ENCODE measurements around the gene FANCC. TPM values are rescaled to one million over a fixed set of nuclear protein-coding genes. Genes with fewer than 3 reads are reported as not detected.

The FANCC gene
- polyA plus RNA-seq, 1 of the 3 experiments (the other 2 are of a cell fraction), result 3.5 TPM

DNA sequence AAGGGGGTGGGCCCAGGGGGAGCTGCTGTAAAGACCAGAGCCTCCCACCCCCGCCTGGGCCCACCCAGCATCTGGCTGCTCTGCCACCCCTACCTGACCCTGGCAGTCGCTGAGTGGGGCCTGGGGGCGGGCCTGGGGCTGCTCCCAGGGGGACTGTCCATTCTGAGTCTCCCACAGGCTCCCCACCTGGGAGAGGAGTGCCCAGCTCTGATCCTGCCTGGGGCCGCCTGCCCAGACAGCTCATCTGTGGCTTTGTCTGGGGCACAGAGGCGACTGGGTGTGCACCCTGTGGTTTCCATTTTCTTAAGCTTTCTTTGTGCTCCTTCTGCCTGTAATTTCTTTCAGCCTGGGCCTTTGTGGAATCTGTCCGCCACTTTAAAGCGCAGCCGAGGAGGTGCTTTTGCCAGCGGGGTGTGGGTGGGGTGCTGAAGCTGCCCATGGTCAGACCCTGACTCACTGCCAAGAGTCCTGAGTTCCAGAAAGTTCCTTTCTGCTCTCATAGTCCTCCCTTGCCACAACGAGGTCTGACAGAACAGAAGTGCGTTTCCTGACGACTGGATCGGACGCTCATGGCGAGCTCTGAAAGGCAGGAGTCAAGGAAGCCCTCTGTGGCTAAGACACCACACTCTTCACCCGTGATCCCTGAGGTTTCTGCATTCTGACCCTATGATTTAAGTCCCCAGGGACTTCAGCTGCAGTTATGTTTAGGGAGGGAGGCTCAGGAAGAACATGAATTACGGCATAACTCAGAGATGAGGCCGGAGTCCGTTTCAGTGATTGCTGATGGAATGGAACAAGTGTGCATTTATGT, 225.0 kb downstream of the FANCC start:
- no peak overlapping the region for H2AFZ ChIP-seq (ENCODE audit: low read depth)
- peak overlapping the region; percentile 20 to 91; a peak in 3 of 4 replicates for H3K27ac ChIP-seq (ENCODE audit: low read depth in 2 of 2, low read length in 1 of 2)

DNA sequence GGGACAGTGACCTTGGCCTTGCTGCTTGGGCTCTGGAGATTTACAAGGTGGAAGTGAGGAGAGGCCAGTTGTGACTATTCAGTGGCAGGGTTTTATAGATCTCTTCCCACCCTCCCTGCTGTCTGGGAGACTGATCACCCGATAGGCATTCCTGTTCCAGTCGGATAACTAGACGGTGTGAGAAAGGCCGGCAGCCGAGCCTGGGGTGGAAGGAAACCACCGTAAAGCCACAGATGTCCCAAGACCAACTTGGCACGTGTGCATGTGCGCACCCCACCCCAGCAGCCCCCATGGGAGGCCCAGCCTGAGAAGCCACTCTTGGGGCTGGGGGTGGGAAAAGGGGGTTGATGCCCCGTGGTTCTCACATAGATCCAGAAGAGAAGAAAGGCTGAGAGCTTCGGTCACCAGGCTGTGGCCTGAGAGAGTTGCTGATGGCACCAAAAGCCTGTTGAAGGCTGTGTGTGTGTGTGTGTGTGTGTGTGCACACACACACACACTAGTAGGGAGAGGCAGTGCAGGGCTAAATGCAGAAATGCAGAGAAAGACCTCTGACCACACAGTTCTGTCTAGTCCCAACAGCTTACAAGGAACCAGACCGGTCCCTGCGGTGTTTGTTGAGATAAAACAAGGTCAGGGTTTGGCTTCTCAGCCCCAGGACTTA, 225.8 kb downstream of the FANCC start:
- H3K9ac ChIP-seq, result no peak overlapping the region
- H3F3A ChIP-seq (replicated peaks; ENCODE audit: insufficient read depth), result no peaks in the 10 kb centered on the region
- peaks cover 3 to 31% of the 10 kb centered on the region in 2 experiments for H3K36me3 ChIP-seq (replicated peaks in 1 of 2; ENCODE audit: control insufficient read depth in 1 of 2, insufficient read depth in 2 of 2, low read length in 1 of 2)
- H3K4me3 ChIP-seq (ENCODE audit: low read depth in 2 of 2, low read length in 1 of 2), result no peak overlapping the region
- peaks cover 11 to 85% of the 10 kb centered on the region in 2 experiments; a peak in 3 of 4 replicates for H3K4me1 ChIP-seq (ENCODE audit: control insufficient read depth in 1 of 2, insufficient read depth in 2 of 2, low read depth in 1 of 2, low read length in 1 of 2)
- no peak overlapping the region for H3K4me2 ChIP-seq
- WGBS (ENCODE audit: low lambda C conversion rate), result 84% methylated on average over 10 of the region's 12 CpGs
- POLR2A ChIA-PET, result interaction anchor here (0.7 to 1.0 kb wide), 2 partner anchors 31 to 36 kb away, joined by 3 to 4 read pairs; no protein-coding TSS in a partner anchor
- H3K27ac ChIP-seq (ENCODE audit: low read depth in 2 of 2, low read length in 1 of 2), result peak overlapping the region; percentile 20 to 91
- no peaks in the 10 kb centered on the region for H3K27me3 ChIP-seq (ENCODE audit: insufficient read depth)
- CTCF ChIA-PET, result interaction anchor here (1.0 to 8.9 kb wide), 4 partner anchors 11 to 410 kb away, joined by 3 to 53 read pairs (median 5); no protein-coding TSS in a partner anchor
- 0 out of 2 replicates have a peak, but pooled peaks cover 5% of the 10 kb centered on the region for H4K20me1 ChIP-seq (ENCODE audit: insufficient read depth)
- no peak for DNase-seq
- no peaks in the 10 kb centered on the region for H3K9me2 ChIP-seq
- H2AFZ ChIP-seq (ENCODE audit: low read depth), result no peak overlapping the region
- H3K79me2 ChIP-seq (ENCODE audit: insufficient read depth), result no peaks in the 10 kb centered on the region
- no peaks in the 10 kb centered on the region for H3K9me3 ChIP-seq
- TF ChIP-seq ELF1 (IDR thresholded peaks at IDR 0.05) (no peak), TEAD4 (IDR thresholded peaks at IDR 0.05; ENCODE audit: borderline replicate concordance, insufficient read depth) (no peak), FOXJ3 (CRISPR knock-in tag; IDR thresholded peaks at IDR 0.05) (no peak), TCF12 (IDR thresholded peaks at IDR 0.05) (no peak), EP300 (IDR thresholded peaks at IDR 0.05; ENCODE audit: borderline replicate concordance in 1 of 2, low read depth in 1 of 2, low read length in 1 of 2) (0 out of 4 replicates have a peak, but pooled peaks of 1 of the 2 experiments have one; percentile 9), MEF2A (IDR thresholded peaks at IDR 0.05; ENCODE audit: borderline replicate concordance, low read depth) (no peak), POLR2AphosphoS5 (IDR thresholded peaks at IDR 0.05; ENCODE audit: low read depth, low read length) (peak; percentile 8; the same call in 1 of the 2 replicates), EZH2phosphoT487 (IDR thresholded peaks at IDR 0.05; ENCODE audit: borderline replicate concordance, low read depth) (no peak), NRF1 (IDR thresholded peaks at IDR 0.05; ENCODE audit: low read depth, low read length) (no peak)
- TF ChIP-seq, protein P1, sequence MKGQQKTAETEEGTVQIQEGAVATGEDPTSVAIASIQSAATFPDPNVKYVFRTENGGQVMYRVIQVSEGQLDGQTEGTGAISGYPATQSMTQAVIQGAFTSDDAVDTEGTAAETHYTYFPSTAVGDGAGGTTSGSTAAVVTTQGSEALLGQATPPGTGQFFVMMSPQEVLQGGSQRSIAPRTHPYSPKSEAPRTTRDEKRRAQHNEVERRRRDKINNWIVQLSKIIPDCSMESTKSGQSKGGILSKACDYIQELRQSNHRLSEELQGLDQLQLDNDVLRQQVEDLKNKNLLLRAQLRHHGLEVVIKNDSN (IDR thresholded peaks at IDR 0.05; ENCODE audit: borderline replicate concordance, low read depth), result no peak

More for the DNA sequence above, 225.0 kb downstream of the FANCC start:
- H3F3A ChIP-seq (replicated peaks; ENCODE audit: insufficient read depth), result no peaks in the 10 kb centered on the region
- H3K36me3 ChIP-seq (replicated peaks in 1 of 2; ENCODE audit: control insufficient read depth in 1 of 2, insufficient read depth in 2 of 2, low read length in 1 of 2), result peaks cover 0 to 29% of the 10 kb centered on the region in 2 experiments
- no peak overlapping the region for H3K4me2 ChIP-seq
- H3K4me3 ChIP-seq (ENCODE audit: low read depth in 2 of 2, low read length in 1 of 2), result no peak overlapping the region
- TF ChIP-seq TEAD4 (IDR thresholded peaks at IDR 0.05; ENCODE audit: borderline replicate concordance, insufficient read depth) (no peak), YY1 (IDR thresholded peaks at IDR 0.05; ENCODE audit: low read depth) (no peak), TAF1 (IDR thresholded peaks at IDR 0.05; ENCODE audit: borderline replicate concordance, low read depth, low read length) (no peak), RAD21 (IDR thresholded peaks at IDR 0.05; ENCODE audit: low read length) (no peak), RFX5 (IDR thresholded peaks at IDR 0.05; ENCODE audit: low read length) (no peak), SMC3 (IDR thresholded peaks at IDR 0.05; ENCODE audit: low read depth, low read length) (no peak), JUND (IDR thresholded peaks at IDR 0.05) (no peak), RXRA (IDR thresholded peaks at IDR 0.05; ENCODE audit: borderline replicate concordance, low read depth) (no peak), MEF2A (IDR thresholded peaks at IDR 0.05; ENCODE audit: borderline replicate concordance, low read depth) (no peak), RCOR1 (IDR thresholded peaks at IDR 0.05; ENCODE audit: low read length) (no peak), FOXM1 (IDR thresholded peaks at IDR 0.05; ENCODE audit: low read depth) (no peak), FOXJ3 (CRISPR knock-in tag; IDR thresholded peaks at IDR 0.05) (no peak), FOSL2 (IDR thresholded peaks at IDR 0.05; ENCODE audit: borderline replicate concordance, low read depth) (no peak), GATA2 (CRISPR knock-in tag; IDR thresholded peaks at IDR 0.05) (no peak), NRF1 (IDR thresholded peaks at IDR 0.05; ENCODE audit: low read depth, low read length) (no peak)
- TF ChIP-seq, protein P2, sequence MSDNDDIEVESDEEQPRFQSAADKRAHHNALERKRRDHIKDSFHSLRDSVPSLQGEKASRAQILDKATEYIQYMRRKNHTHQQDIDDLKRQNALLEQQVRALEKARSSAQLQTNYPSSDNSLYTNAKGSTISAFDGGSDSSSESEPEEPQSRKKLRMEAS (IDR thresholded peaks at IDR 0.05; ENCODE audit: low read depth), result no peak
- TF ChIP-seq, protein P1 (IDR thresholded peaks at IDR 0.05; ENCODE audit: borderline replicate concordance, low read depth), result no peak
- TF ChIP-seq, protein P3, sequence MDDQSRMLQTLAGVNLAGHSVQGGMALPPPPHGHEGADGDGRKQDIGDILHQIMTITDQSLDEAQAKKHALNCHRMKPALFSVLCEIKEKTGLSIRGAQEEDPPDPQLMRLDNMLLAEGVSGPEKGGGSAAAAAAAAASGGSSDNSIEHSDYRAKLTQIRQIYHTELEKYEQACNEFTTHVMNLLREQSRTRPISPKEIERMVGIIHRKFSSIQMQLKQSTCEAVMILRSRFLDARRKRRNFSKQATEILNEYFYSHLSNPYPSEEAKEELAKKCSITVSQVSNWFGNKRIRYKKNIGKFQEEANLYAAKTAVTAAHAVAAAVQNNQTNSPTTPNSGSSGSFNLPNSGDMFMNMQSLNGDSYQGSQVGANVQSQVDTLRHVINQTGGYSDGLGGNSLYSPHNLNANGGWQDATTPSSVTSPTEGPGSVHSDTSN (IDR thresholded peaks at IDR 0.05), result no peak
- H3K9me3 ChIP-seq, result no peaks in the 10 kb centered on the region
- H3K79me2 ChIP-seq (ENCODE audit: insufficient read depth), result no peaks in the 10 kb centered on the region
- CTCF ChIA-PET, result interaction anchor here (0.9 to 8.9 kb wide), 5 partner anchors 10 to 411 kb away, joined by 3 to 53 read pairs (median 4); no protein-coding TSS in a partner anchor
- H3K9ac ChIP-seq, result no peak overlapping the region
- H3K9me2 ChIP-seq, result no peaks in the 10 kb centered on the region
- POLR2A ChIA-PET, result interaction anchor here (0.7 to 1.0 kb wide), 2 partner anchors 32 to 35 kb away, joined by 3 to 4 read pairs; no protein-coding TSS in a partner anchor
- peak; percentile 68 for DNase-seq
- H3K4me1 ChIP-seq (ENCODE audit: control insufficient read depth in 1 of 2, insufficient read depth in 2 of 2, low read depth in 1 of 2, low read length in 1 of 2), result peaks cover 11 to 92% of the 10 kb centered on the region in 2 experiments; a peak in 3 of 4 replicates
- 81% methylated on average over 16 of the region's 19 CpGs for WGBS (ENCODE audit: low lambda C conversion rate)
- H4K20me1 ChIP-seq (ENCODE audit: insufficient read depth), result 0 out of 2 replicates have a peak, but pooled peaks cover 4% of the 10 kb centered on the region
- no peaks in the 10 kb centered on the region for H3K27me3 ChIP-seq (ENCODE audit: insufficient read depth)
